Activated T-helper 2 cell treated with anti-CD3 and anti-CD28 coated beads, Interferon-gamma antibody, Interleukin-2, Interleukin-4, amounts not matched to agents 10 μg/mL and 5 μg/mL and 100 μg/mL, durations not matched to agents 14 hours and 24 hours and 36 hours (primary cell): ENCODE data around the gene KANSL2. TPM values are rescaled to one million over a fixed set of nuclear protein-coding genes. Genes with fewer than 3 reads are reported as not detected.
"Not testable (repeated sequence)": the region's sequence is repeated elsewhere in the genome, so short reads cannot be mapped to it uniquely, and the experiment has no call there.

Experiments
- DNase-seq: peaks from one replicate; pipeline ENCODE4 v3.0.0; 2021; ENCODE audit warnings: low spot score
- H3K27ac Mint-ChIP-seq: one replicate; pipeline ENCODE4 v1.8.0; 2021; ENCODE audit warnings: mixed read lengths
- H3K27me3 Mint-ChIP-seq: one replicate; pipeline ENCODE4 v1.8.0; 2021; ENCODE audit warnings: low read depth, mixed read lengths
- H3K36me3 Mint-ChIP-seq: one replicate; pipeline ENCODE4 v1.8.0; 2021; ENCODE audit warnings: low read depth, mixed read lengths
- H3K4me1 Mint-ChIP-seq: one replicate; pipeline ENCODE4 v1.8.0; 2021; ENCODE audit warnings: low read depth, mixed read lengths
- H3K4me3 Mint-ChIP-seq: one replicate; pipeline ENCODE4 v1.8.0; 2021; ENCODE audit warnings: low read depth, mild to moderate bottlenecking, moderate library complexity, mixed read lengths
- H3K9me3 Mint-ChIP-seq: one replicate; pipeline ENCODE4 v1.8.0; 2021; ENCODE audit warnings: mixed read lengths
- intact Hi-C: fragments of 100-400 bp; cut with micrococcal nuclease; formaldehyde crosslinking; loops from one replicate; pipeline ENCODE4 v1.15.1; 2023
- total RNA-seq: library from RNA; stranded (reverse); gene quantifications from 2 replicates; pipeline ENCODE4 v1.2.3, GENCODE V29; 2022

The KANSL2 gene
- total RNA-seq, 1 donor from 2014 or later = 62.7 TPM

- Mint-ChIP-seq H3K9me3 (no peaks in the 10 kb centered on the region), H3K4me3 (no peak overlapping the region), H3K4me1 (no peaks in the 10 kb centered on the region), H3K27me3 (peaks cover 9% of the 10 kb centered on the region), H3K27ac (no peak overlapping the region), H3K36me3 (no peaks in the 10 kb centered on the region)
- intact Hi-C loops = no loop called here
- no peak for DNase-seq
Measured at GRCh38 chr12:48629541-48629940, 52.5 kb downstream of the KANSL2 start.

GRCh38 chr12:48627556-48627955 is 54.5 kb downstream of the KANSL2 start:
- Mint-ChIP-seq H3K4me3 (no peak overlapping the region), H3K36me3 (no peaks in the 10 kb centered on the region), H3K27me3 (peaks cover 9% of the 10 kb centered on the region), H3K27ac (no peak overlapping the region), H3K9me3 (no peaks in the 10 kb centered on the region), H3K4me1 (no peaks in the 10 kb centered on the region)
- intact Hi-C loops = no loop called here
- no peak for DNase-seq

GRCh38 chr12:48622997-48623396 is 59.0 kb downstream of the KANSL2 start:
- DNase-seq, H3K27ac Mint-ChIP-seq, H3K9me3 Mint-ChIP-seq, H3K4me3 Mint-ChIP-seq, intact Hi-C loops, H3K36me3 Mint-ChIP-seq, H3K4me1 Mint-ChIP-seq: not testable (repeated sequence)
- H3K27me3 Mint-ChIP-seq = peaks cover 14% of the 10 kb centered on the region

GRCh38 chr12:48618541-48618940 is 63.5 kb downstream of the KANSL2 start:
- intact Hi-C loops = loop anchor here (1.0 to 2.0 kb wide), 2 partner anchors 76 to 434 kb away; no protein-coding TSS in a partner anchor
- Mint-ChIP-seq H3K9me3 (peaks cover 6% of the 10 kb centered on the region), H3K27me3 (peaks cover 22% of the 10 kb centered on the region)

GRCh38 chr12:48615681-48616080 is 66.4 kb downstream of the KANSL2 start:
- peaks cover 23% of the 10 kb centered on the region for H3K9me3 Mint-ChIP-seq
- intact Hi-C loops = no loop called here
- H3K27me3 Mint-ChIP-seq = peaks cover 27% of the 10 kb centered on the region
- DNase-seq = no peak
- H3K27ac Mint-ChIP-seq = no peak overlapping the region
- H3K4me1 Mint-ChIP-seq = no peaks in the 10 kb centered on the region
- H3K36me3 Mint-ChIP-seq = no peaks in the 10 kb centered on the region
- H3K4me3 Mint-ChIP-seq = no peak overlapping the region

More at GRCh38 chr12:48618541-48618940, 63.5 kb downstream of the KANSL2 start:
- H3K4me3 Mint-ChIP-seq = no peak overlapping the region
- no peaks in the 10 kb centered on the region for H3K36me3 Mint-ChIP-seq
- DNase-seq = peak; percentile 64
- no peak overlapping the region for H3K27ac Mint-ChIP-seq
- no peaks in the 10 kb centered on the region for H3K4me1 Mint-ChIP-seq

GRCh38 chr12:48613321-48613720 is 68.7 kb downstream of the KANSL2 start:
- intact Hi-C loops = no loop called here
- Mint-ChIP-seq H3K27me3 (peaks cover 23% of the 10 kb centered on the region), H3K4me1 (no peaks in the 10 kb centered on the region), H3K9me3 (peaks cover 34% of the 10 kb centered on the region), H3K4me3 (no peak overlapping the region), H3K27ac (no peak overlapping the region), H3K36me3 (no peaks in the 10 kb centered on the region)
- DNase-seq = no peak

Other genes with a start within 250 kb of the KANSL2 start
- not detected in 2 replicates for gene ANP32D, start 209.7 kb downstream of the KANSL2 start, total RNA-seq
- gene C12orf54, start 199.7 kb downstream of the KANSL2 start, total RNA-seq = not detected in 2 replicates
- not detected in 2 replicates for gene OR8S1, start 156.6 kb downstream of the KANSL2 start, total RNA-seq
- not detected in 2 replicates for gene LALBA, start 112.2 kb downstream of the KANSL2 start, total RNA-seq
- gene CCNT1, start 34.5 kb upstream of the KANSL2 start, total RNA-seq = 70.2 and 71.9 TPM in 2 replicates
- 0.39 and 0.55 TPM in 2 replicates for gene ADCY6, start 106.9 kb upstream of the KANSL2 start, total RNA-seq
- gene CACNB3, start 136.3 kb upstream of the KANSL2 start, total RNA-seq = 11.5 and 13.1 TPM in 2 replicates
- gene DDX23, start 169.9 kb upstream of the KANSL2 start, total RNA-seq = 114 and 124 TPM in 2 replicates
- 3.5 and 4.7 TPM in 2 replicates for gene RND1, start 183.6 kb upstream of the KANSL2 start, total RNA-seq
- gene FKBP11, start 243.3 kb upstream of the KANSL2 start, total RNA-seq = 66.2 and 72.7 TPM in 2 replicates